Measurements from ENCODE around the gene AQP7.

- TF ChIP-seq POLR2AphosphoS5 (IDR thresholded peaks at IDR 0.05; ENCODE audit: low read depth, low read length) (no peak), POLR2A (IDR thresholded peaks at IDR 0.05; ENCODE audit: low read depth, low read length) (no peak), TAF1 (IDR thresholded peaks at IDR 0.05; ENCODE audit: low read depth, low read length) (no peak), PAX5 (IDR thresholded peaks at IDR 0.05; ENCODE audit: insufficient read depth, low read length, severe bottlenecking) (no peak), SPI1 (IDR thresholded peaks at IDR 0.05; ENCODE audit: low read depth, low read length) (no peak), POU2F2 (IDR thresholded peaks at IDR 0.05; ENCODE audit: low read depth, low read length) (no peak)
Observed at GRCh38 chr9:33355933-33356332, 46.4 kb downstream of the AQP7 start.

All from GM12891 (cell line).